ENCODE results near the gene MSMB.
"Not testable (repeated sequence)": the region's sequence is repeated elsewhere in the genome, so short reads cannot be mapped to it uniquely, and the experiment has no call there.

Gene MSMB, protein sequence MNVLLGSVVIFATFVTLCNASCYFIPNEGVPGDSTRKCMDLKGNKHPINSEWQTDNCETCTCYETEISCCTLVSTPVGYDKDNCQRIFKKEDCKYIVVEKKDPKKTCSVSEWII
- long read RNA-seq: 0 reads

DNA sequence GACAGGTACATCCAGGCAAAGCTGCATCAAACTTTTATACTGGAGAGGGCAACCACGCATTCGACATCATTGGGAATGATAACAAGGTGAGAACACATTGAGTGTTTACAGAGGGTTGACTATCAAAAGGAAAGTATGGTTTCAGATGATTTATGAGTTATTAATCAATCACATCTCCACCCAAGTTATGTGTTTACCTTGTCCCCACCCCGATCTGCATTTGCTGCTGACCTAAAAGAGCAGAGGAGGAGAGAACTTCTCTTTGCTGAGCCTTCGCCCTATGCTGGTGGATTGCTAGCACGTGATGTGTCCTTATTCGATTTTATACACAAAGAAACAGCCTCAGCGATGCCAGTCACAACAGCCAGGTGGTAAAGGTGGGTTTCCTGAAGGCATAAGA is at the start of gene MSMB:
TSS of gene MSMB (minus strand) at position 9 of the 400 bp plus-strand sequence. CDS start 32 bp downstream, outside the sequence.
- Histone ChIP-seq H3K27me3 (ENCODE audit: insufficient read depth, poor library complexity, severe bottlenecking) (no peaks in the 10 kb centered on the region), H3K27ac (replicated peaks) (no peak within 1 kb of the TSS), H3K4me3 (replicated peaks; ENCODE audit: insufficient read depth, low read length) (no peak within 1 kb of the TSS)
- DNase-seq (ENCODE audit: low read depth in 1 of 2, low spot score in 1 of 2): no peak
- TF ChIP-seq, protein P1, sequence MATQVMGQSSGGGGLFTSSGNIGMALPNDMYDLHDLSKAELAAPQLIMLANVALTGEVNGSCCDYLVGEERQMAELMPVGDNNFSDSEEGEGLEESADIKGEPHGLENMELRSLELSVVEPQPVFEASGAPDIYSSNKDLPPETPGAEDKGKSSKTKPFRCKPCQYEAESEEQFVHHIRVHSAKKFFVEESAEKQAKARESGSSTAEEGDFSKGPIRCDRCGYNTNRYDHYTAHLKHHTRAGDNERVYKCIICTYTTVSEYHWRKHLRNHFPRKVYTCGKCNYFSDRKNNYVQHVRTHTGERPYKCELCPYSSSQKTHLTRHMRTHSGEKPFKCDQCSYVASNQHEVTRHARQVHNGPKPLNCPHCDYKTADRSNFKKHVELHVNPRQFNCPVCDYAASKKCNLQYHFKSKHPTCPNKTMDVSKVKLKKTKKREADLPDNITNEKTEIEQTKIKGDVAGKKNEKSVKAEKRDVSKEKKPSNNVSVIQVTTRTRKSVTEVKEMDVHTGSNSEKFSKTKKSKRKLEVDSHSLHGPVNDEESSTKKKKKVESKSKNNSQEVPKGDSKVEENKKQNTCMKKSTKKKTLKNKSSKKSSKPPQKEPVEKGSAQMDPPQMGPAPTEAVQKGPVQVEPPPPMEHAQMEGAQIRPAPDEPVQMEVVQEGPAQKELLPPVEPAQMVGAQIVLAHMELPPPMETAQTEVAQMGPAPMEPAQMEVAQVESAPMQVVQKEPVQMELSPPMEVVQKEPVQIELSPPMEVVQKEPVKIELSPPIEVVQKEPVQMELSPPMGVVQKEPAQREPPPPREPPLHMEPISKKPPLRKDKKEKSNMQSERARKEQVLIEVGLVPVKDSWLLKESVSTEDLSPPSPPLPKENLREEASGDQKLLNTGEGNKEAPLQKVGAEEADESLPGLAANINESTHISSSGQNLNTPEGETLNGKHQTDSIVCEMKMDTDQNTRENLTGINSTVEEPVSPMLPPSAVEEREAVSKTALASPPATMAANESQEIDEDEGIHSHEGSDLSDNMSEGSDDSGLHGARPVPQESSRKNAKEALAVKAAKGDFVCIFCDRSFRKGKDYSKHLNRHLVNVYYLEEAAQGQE (IDR thresholded peaks at IDR 0.05; ENCODE audit: insufficient replicate concordance, low read depth): no peak
- no peak for TF ChIP-seq GABPA (IDR thresholded peaks at IDR 0.05; ENCODE audit: low read depth)
- TF ChIP-seq, protein P2, sequence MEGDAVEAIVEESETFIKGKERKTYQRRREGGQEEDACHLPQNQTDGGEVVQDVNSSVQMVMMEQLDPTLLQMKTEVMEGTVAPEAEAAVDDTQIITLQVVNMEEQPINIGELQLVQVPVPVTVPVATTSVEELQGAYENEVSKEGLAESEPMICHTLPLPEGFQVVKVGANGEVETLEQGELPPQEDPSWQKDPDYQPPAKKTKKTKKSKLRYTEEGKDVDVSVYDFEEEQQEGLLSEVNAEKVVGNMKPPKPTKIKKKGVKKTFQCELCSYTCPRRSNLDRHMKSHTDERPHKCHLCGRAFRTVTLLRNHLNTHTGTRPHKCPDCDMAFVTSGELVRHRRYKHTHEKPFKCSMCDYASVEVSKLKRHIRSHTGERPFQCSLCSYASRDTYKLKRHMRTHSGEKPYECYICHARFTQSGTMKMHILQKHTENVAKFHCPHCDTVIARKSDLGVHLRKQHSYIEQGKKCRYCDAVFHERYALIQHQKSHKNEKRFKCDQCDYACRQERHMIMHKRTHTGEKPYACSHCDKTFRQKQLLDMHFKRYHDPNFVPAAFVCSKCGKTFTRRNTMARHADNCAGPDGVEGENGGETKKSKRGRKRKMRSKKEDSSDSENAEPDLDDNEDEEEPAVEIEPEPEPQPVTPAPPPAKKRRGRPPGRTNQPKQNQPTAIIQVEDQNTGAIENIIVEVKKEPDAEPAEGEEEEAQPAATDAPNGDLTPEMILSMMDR (IDR thresholded peaks at IDR 0.05; ENCODE audit: insufficient read depth, low read length): no peak
- no peak for TF ChIP-seq POLR2AphosphoS5 (IDR thresholded peaks at IDR 0.05; ENCODE audit: low read depth)
- TF ChIP-seq SPI1 (IDR thresholded peaks at IDR 0.05; ENCODE audit: borderline replicate concordance, low read depth): no peak

DNA sequence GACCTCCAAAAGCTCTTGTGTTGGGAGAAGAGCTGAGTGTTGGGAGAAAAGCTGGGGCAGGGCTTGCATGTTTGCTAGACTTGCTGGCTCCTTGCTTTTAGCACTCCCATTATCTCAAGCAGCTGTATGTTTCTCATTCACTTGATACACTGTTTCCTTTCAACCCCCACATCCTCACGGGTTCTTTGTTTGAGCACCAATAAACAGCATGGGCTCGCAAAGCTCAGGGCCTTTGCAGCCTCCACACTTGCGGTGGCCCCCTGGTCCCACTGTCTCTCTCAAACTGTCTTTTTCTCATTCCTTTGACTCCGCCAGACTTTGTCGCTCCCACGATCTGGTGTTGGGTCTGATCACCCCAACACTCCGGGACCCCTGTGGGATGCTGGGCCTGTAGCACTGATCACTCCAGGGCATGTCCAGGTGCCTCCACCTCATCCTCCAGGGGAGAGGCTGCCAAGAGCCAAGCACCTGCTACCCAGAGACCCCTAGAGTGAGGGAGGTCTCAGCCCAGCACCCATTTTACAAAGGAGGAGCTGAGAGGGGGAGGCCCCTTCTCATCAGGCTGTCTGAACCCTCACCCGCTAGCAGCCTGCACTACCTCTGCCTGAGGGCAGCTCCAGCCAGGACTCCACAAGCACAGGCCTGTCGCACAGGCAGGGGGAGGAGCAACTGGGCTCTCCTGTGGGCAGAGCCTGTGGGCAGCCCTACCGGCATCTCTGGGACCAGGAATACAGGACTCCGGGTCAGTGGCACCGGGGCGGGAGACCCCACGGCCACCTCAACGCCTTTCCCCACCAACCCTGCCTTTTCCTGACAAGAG is 49.1 kb upstream of the MSMB start:
- Histone ChIP-seq H3K27ac (replicated peaks) (peak overlapping the region; percentile 59), H3K27me3 (ENCODE audit: insufficient read depth, poor library complexity, severe bottlenecking) (no peaks in the 10 kb centered on the region), H3K4me3 (replicated peaks; ENCODE audit: insufficient read depth, low read length) (no peak overlapping the region)
- TF ChIP-seq SPI1 (IDR thresholded peaks at IDR 0.05; ENCODE audit: borderline replicate concordance, low read depth): no peak
- no peak for TF ChIP-seq GABPA (IDR thresholded peaks at IDR 0.05; ENCODE audit: low read depth)
- TF ChIP-seq, protein P2 (IDR thresholded peaks at IDR 0.05; ENCODE audit: insufficient read depth, low read length): no peak
- TF ChIP-seq POLR2AphosphoS5 (IDR thresholded peaks at IDR 0.05; ENCODE audit: low read depth): no peak
- TF ChIP-seq, protein P1 (IDR thresholded peaks at IDR 0.05; ENCODE audit: insufficient replicate concordance, low read depth): no peak
- DNase-seq (ENCODE audit: low read depth in 1 of 2, low spot score in 1 of 2): no peak

DNA sequence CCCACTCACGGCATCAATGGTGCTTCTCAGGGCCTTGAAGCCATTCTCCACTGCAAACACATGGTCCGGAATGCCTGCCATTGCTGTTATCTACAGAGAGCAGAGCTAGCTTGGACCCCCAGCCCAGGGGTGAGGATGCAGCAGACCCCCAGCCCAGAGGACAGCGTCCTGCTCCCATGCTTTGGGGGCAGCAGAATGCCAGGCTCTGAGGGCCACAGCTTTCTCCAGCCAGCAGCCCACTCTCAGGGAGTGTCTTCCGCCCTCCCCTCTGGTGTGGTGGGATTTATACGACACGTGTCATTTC is 48.1 kb upstream of the MSMB start:
- no peak for DNase-seq (ENCODE audit: low read depth in 1 of 2, low spot score in 1 of 2)
- peak overlapping the region; percentile 59 for H3K27ac ChIP-seq (replicated peaks)
- no peaks in the 10 kb centered on the region for H3K27me3 ChIP-seq (ENCODE audit: insufficient read depth, poor library complexity, severe bottlenecking)
- H3K4me3 ChIP-seq (replicated peaks; ENCODE audit: insufficient read depth, low read length): no peak overlapping the region
- no peak for TF ChIP-seq POLR2AphosphoS5 (IDR thresholded peaks at IDR 0.05; ENCODE audit: low read depth)
- TF ChIP-seq SPI1 (IDR thresholded peaks at IDR 0.05; ENCODE audit: borderline replicate concordance, low read depth): no peak
- TF ChIP-seq, protein P1 (IDR thresholded peaks at IDR 0.05; ENCODE audit: insufficient replicate concordance, low read depth): no peak
- TF ChIP-seq, protein P2 (IDR thresholded peaks at IDR 0.05; ENCODE audit: insufficient read depth, low read length): no peak
- TF ChIP-seq GABPA (IDR thresholded peaks at IDR 0.05; ENCODE audit: low read depth): no peak

DNA sequence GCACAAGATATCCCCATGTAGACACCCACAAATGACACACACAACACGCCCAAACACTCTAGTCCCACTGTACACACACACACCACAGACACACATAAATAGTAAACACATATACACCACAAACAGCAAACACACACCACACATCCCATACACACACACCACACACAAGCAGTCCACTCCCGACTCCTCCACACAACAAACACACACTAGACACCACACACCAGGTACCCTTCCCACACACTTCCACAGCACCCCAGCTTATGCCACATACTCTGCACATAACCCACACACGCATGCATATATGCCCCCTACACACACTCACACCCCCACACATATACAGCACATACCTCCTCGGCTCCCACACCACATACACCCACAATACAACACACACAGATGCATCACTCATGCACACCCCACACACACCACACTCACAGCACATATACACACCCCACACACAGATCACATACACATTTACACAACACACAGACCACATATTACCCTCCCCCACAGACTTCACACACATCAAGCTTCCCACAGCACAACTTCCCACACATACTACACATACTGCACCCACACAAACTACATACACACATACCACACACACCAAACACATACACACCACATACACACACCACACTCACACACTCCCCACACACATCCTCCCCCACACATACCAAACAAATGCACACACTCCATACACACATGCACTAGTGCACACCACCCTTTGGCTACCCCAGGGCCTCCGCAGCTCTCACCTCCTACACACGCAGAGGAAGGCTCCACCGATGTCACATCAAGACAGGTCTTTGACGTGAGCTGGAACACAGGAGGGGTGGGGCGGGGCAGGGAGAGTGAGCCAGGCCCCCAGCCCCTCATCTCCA is 47.5 kb upstream of the MSMB start:
- not testable (repeated sequence) for H3K27me3 ChIP-seq (ENCODE audit: insufficient read depth, poor library complexity, severe bottlenecking); H3K4me3 ChIP-seq (replicated peaks; ENCODE audit: insufficient read depth, low read length); DNase-seq (ENCODE audit: low read depth in 1 of 2, low spot score in 1 of 2)
- peak overlapping the region; percentile 59 for H3K27ac ChIP-seq (replicated peaks)
